Muscle of arm (tissue), 12 donors: ENCODE measurements around the gene PPP1R3G. TPM values are rescaled to one million over a fixed set of nuclear protein-coding genes. Genes with fewer than 3 reads are reported as not detected.

ENCODE experiments used
- polyA plus RNA-seq, 12 donors: library from polyadenylated mRNA; unstranded; fragments of 120-200 nt; gene quantifications; one replicate each; pipeline ENCODE4 v1.2.1, GENCODE V29; 2013; ENCODE audit not compliant: insufficient read length in 12 of 12

The PPP1R3G gene
- polyA plus RNA-seq, 12 donors, result 1.2 to 3.4 (median 1.8) TPM; not detected in 1

Other genes with a start within 250 kb of the PPP1R3G start
- 10 to 100 TPM in 11 of 12 donors, not detected in 1; 12.0 to 20.7 (median 14.7) TPM for gene RPP40, start 81.3 kb upstream of the PPP1R3G start, polyA plus RNA-seq
- 10 to 100 TPM in 11 of 12 donors, not detected in 1; 18.5 to 36.3 (median 25.8) TPM for gene LYRM4, start 175.6 kb downstream of the PPP1R3G start, polyA plus RNA-seq
- 10 to 100 TPM in 9 of 12 donors, 1 to 10 TPM in 2, not detected in 1; 7.1 to 16.5 (median 10.8) TPM for gene FARS2, start 176.2 kb downstream of the PPP1R3G start, polyA plus RNA-seq